Transverse colon (tissue), 4 donors: ENCODE results near the gene MSI2. TPM values are rescaled to one million over a fixed set of nuclear protein-coding genes. Genes with fewer than 3 reads are reported as not detected.

Experiments
- DNase-seq: peaks from one replicate; pipeline ENCODE4 v3.0.0-alpha.2; 2019
- H3K27ac ChIP-seq, 4 donors: fragments of 200-600 bp; sonication (generic); 2 replicates each; pipeline ENCODE4 v1.5.1; 2016 to 2018; ENCODE audit warnings: inconsistent platforms in 4 of 4
- H3K27me3 ChIP-seq: fragments of 200-600 bp; sonication (generic); 2 replicates; pipeline ENCODE4 v1.5.1; 2017; ENCODE audit warnings: inconsistent platforms
- H3K36me3 ChIP-seq, 4 donors: fragments of 200-600 bp; sonication (generic); 2 replicates each; pipeline ENCODE4 v1.5.1; 2017 to 2019; ENCODE audit warnings: inconsistent platforms in 4 of 4
- H3K4me1 ChIP-seq, 4 donors: fragments of 200-600 bp; sonication (generic); 2 replicates each; pipeline ENCODE4 v1.5.1; 2017 to 2020; ENCODE audit warnings: inconsistent platforms in 4 of 4
- H3K4me3 ChIP-seq, 4 donors: fragments of 200-600 bp; sonication (generic); 1 replicate in 1 of 4; 2 replicates in 3 of 4; pipeline versions ENCODE4 v1.5.1 to v1.6.1; 2017 to 2019; ENCODE audit warnings: inconsistent platforms in 4 of 4
- H3K9me3 ChIP-seq, 2 donors: fragments of 200-600 bp; sonication (generic); 2 replicates each; pipeline ENCODE4 v1.5.1; 2017 to 2019; ENCODE audit warnings: inconsistent platforms in 2 of 2
- CTCF ChIP-seq, 5 experiments: fragments of 200-600 bp in 3 of 5; fragments of 450-650 bp in 2 of 5; sonication (generic) in 3 of 5; IDR thresholded peaks; 1 replicate in 2 of 5; 2 replicates in 3 of 5; pipeline ENCODE4 v1.5.1; 2016 to 2017; ENCODE audit warnings: antibody characterized with exemption in 5 of 5, inconsistent platforms in 3 of 5, mild to moderate bottlenecking in 2 of 5, moderate library complexity in 1 of 5
- EP300 ChIP-seq: sonication (generic); formaldehyde crosslinking; IDR thresholded peaks from one replicate; pipeline ENCODE4 v1.6.1; 2017; ENCODE audit warnings: antibody characterized with exemption, low read depth
- POLR2A ChIP-seq: fragments of 450-650 bp; IDR thresholded peaks from one replicate; pipeline ENCODE4 v1.6.1; 2016; ENCODE audit warnings: antibody characterized with exemption, mild to moderate bottlenecking, moderate library complexity
- POLR2AphosphoS5 ChIP-seq, 3 donors: sonication (generic); formaldehyde crosslinking; IDR thresholded peaks; one replicate each; pipeline ENCODE4 v1.6.1; 2016; ENCODE audit warnings: antibody characterized with exemption in 3 of 3
- WGBS, 2 donors: methylation state at CpG; one replicate each; pipeline ENCODE4 v1.1.5; 2018; ENCODE audit warnings: low coverage in 1 of 2; 5-methylcytosine and 5-hydroxymethylcytosine counted together
- in situ Hi-C, 4 donors: fragments of 200-750 bp; cut with MboI; loops; one replicate each; pipeline versions ENCODE4 v1.15.0 to v1.15.1; 2017; ENCODE audit warnings: low sequenced_read_pairs in 3 of 4, low pct_ligation_motif_present in 1 of 4, low pct_unique_long_range_greater_than_20kb in 1 of 4
- intact Hi-C: fragments of 100-400 bp; cut with DNase I; formaldehyde crosslinking; loops from one replicate; pipeline ENCODE4 v1.15.1; 2023; ENCODE audit warnings: low total_unique reads
- total RNA-seq, 4 donors: library from RNA; depleted of rRNA; stranded (reverse); fragments of >200 nt; gene quantifications; one replicate each; pipeline ENCODE4 v1.1.0, GENCODE V29; 2016

The MSI2 gene
- total RNA-seq, 4 donors from 2014 or later: 20.6 to 36.0 (median 29.3) TPM

GRCh38 chr17:57475796-57476195 is 219.5 kb downstream of the MSI2 start:
- TF ChIP-seq CTCF (IDR thresholded peaks at IDR 0.05): no peak
- TF ChIP-seq EP300: no peak
- no peak for TF ChIP-seq POLR2A
- no peak for TF ChIP-seq POLR2AphosphoS5 (IDR thresholded peaks at IDR 0.05)
- Histone ChIP-seq H3K4me1 (peaks cover 0 to 9% (median 2%) of the 10 kb centered on the region in 4 donors), H3K9me3 (no peaks in the 10 kb centered on the region), H3K36me3 (no peaks in the 10 kb centered on the region), H3K27me3 (no peaks in the 10 kb centered on the region), H3K27ac (no peak overlapping the region), H3K4me3 (no peak overlapping the region)
- in situ Hi-C loops (no loop called here), intact Hi-C loops (no loop called here)
- DNase-seq: no peak
- 82 to 87% methylated on average over 4 to 6 of the region's 6 CpGs for WGBS, 2 donors

GRCh38 chr17:57477522-57478362 is 221.4 kb downstream of the MSI2 start:
- in situ Hi-C loops: no loop called here

GRCh38 chr17:57478478-57479250 is 222.3 kb downstream of the MSI2 start:
- no peak for DNase-seq
- Histone ChIP-seq H3K4me3 (no peak overlapping the region), H3K27me3 (no peaks in the 10 kb centered on the region), H3K9me3 (no peaks in the 10 kb centered on the region), H3K4me1 (peaks cover 0 to 17% (median 2%) of the 10 kb centered on the region in 4 donors), H3K27ac (no peak overlapping the region), H3K36me3 (no peaks in the 10 kb centered on the region)
- intact Hi-C loops (no loop called here), in situ Hi-C loops (no loop called here)
- WGBS, 2 donors: 83% methylated on average over 7 to 8 of the region's 8 CpGs
- TF ChIP-seq POLR2AphosphoS5 (IDR thresholded peaks at IDR 0.05): no peak
- no peak for TF ChIP-seq EP300
- no peak for TF ChIP-seq CTCF (IDR thresholded peaks at IDR 0.05)
- TF ChIP-seq POLR2A: no peak

More at GRCh38 chr17:57477522-57478362, 221.4 kb downstream of the MSI2 start:
- peaks cover 0 to 24% (median 2%) of the 10 kb centered on the region in 4 donors for H3K4me1 ChIP-seq
- no peak for DNase-seq
- no peak overlapping the region for H3K4me3 ChIP-seq
- no peak overlapping the region for H3K27ac ChIP-seq
- no peaks in the 10 kb centered on the region for H3K27me3 ChIP-seq
- 78% methylated on average over 7 of the region's 9 CpGs; no CpG with 5 or more reads in 1 of the 2 donors for WGBS, 2 donors
- H3K9me3 ChIP-seq: no peaks in the 10 kb centered on the region
- no peaks in the 10 kb centered on the region for H3K36me3 ChIP-seq
- no peak for TF ChIP-seq POLR2AphosphoS5 (IDR thresholded peaks at IDR 0.05)
- TF ChIP-seq POLR2A: no peak
- no peak for TF ChIP-seq EP300
- no peak for TF ChIP-seq CTCF (IDR thresholded peaks at IDR 0.05)
- intact Hi-C loops: no loop called here
